Chondrocyte (in vitro differentiated cells): ENCODE results near the gene ARHGAP42. TPM values are rescaled to one million over a fixed set of nuclear protein-coding genes. Genes with fewer than 3 reads are reported as not detected.

Source experiments
- DNase-seq: peaks from one replicate; pipeline ENCODE4 v3.0.0; 2021; ENCODE audit warnings: mixed read lengths, low spot score
- H3K27ac Mint-ChIP-seq: one replicate; pipeline ENCODE4 v1.8.0; 2021; ENCODE audit warnings: mild to moderate bottlenecking, moderate library complexity, mixed read lengths; ENCODE audit not compliant: unreplicated experiment
- H3K27me3 Mint-ChIP-seq: 2 replicates; pipeline ENCODE4 v1.8.0; 2021; ENCODE audit warnings: low read depth, mixed read lengths
- H3K36me3 Mint-ChIP-seq: 2 replicates; pipeline ENCODE4 v1.8.0; 2021; ENCODE audit warnings: low read depth, mixed read lengths
- H3K4me1 Mint-ChIP-seq: 2 replicates; pipeline ENCODE4 v1.8.0; 2021; ENCODE audit warnings: low read depth, mild to moderate bottlenecking, mixed read lengths
- H3K4me3 Mint-ChIP-seq: one replicate; pipeline ENCODE4 v1.8.0; 2021; ENCODE audit warnings: mild to moderate bottlenecking, moderate library complexity, mixed read lengths; ENCODE audit not compliant: unreplicated experiment
- H3K9me3 Mint-ChIP-seq: 2 replicates; pipeline ENCODE4 v1.8.0; 2021; ENCODE audit warnings: low read depth, mixed read lengths
- CTCF ChIP-seq: fragments of 200-600 bp; sonication (generic); IDR thresholded peaks from 2 replicates; pipeline ENCODE4 v1.5.0; 2021; ENCODE audit warnings: antibody characterized with exemption, mild to moderate bottlenecking, moderate library complexity
- long read RNA-seq: library from polyadenylated mRNA; stranded (forward); transcript quantifications from one replicate; pipeline ENCODE4 v2.0.0, GENCODE V29; 2021
- total RNA-seq: library from RNA; stranded (reverse); gene quantifications from 3 replicates; pipeline ENCODE4 v1.2.1, GENCODE V29; 2021

Gene ARHGAP42
- total RNA-seq, result 15.0 to 16.1 TPM (median 15.1 TPM) in 3 replicates
- long read RNA-seq, full-length matches to known transcripts, result 20 of 22 reads
- long read RNA-seq, partial matches to known transcripts, result 1 of 22 reads
- long read RNA-seq, other reads (novel, unspliced or antisense), result 1 of 22 reads

GRCh38 chr11:100687054-100687629 lies at the start of gene ARHGAP42:
TSS of gene ARHGAP42 (plus strand) at chr11:100687288. CDS start at chr11:100687679, 391 bp downstream.
- no peaks in the 10 kb centered on the region for H3K27me3 Mint-ChIP-seq
- TF ChIP-seq CTCF, result no peak
- no peaks in the 10 kb centered on the region for H3K36me3 Mint-ChIP-seq
- H3K4me1 Mint-ChIP-seq, result peaks cover 55% of the 10 kb centered on the region
- DNase-seq, result no peak
- H3K27ac Mint-ChIP-seq, result peak within 1 kb of the TSS; percentile 94
- peak within 1 kb of the TSS; percentile 96 for H3K4me3 Mint-ChIP-seq
- H3K9me3 Mint-ChIP-seq, result no peaks in the 10 kb centered on the region

GRCh38 chr11:100637706-100638105 lies 49.4 kb upstream of the ARHGAP42 start:
- H3K4me3 Mint-ChIP-seq, result no peak overlapping the region
- no peak for DNase-seq
- no peak overlapping the region for H3K27ac Mint-ChIP-seq
- H3K4me1 Mint-ChIP-seq, result peaks cover 50% of the 10 kb centered on the region
- no peaks in the 10 kb centered on the region for H3K36me3 Mint-ChIP-seq
- H3K27me3 Mint-ChIP-seq, result no peaks in the 10 kb centered on the region
- H3K9me3 Mint-ChIP-seq, result no peaks in the 10 kb centered on the region
- TF ChIP-seq CTCF, result no peak

DNA sequence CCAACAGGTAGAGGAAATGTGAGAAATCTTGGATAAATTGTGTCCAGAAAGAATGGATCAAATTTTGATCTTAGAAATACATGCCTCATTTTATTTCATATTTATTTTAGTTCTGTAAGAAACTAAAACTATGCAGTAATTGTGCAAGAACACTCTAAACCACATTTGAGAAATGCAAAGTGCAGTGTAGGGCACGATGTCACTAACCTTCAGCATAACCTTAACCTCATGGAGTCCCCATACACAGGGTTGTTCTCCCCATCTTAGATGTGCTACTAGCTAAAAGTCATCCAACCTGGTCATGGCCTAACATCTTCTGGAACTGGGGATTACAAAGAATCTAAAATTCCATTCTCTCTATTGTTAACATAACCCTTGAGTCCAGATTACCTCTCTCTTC lies 48.4 kb upstream of the ARHGAP42 start:
- peaks cover 48% of the 10 kb centered on the region for H3K4me1 Mint-ChIP-seq
- H3K4me3 Mint-ChIP-seq, result no peak overlapping the region
- no peaks in the 10 kb centered on the region for H3K36me3 Mint-ChIP-seq
- H3K9me3 Mint-ChIP-seq, result no peaks in the 10 kb centered on the region
- H3K27ac Mint-ChIP-seq, result peak overlapping the region; percentile 74
- H3K27me3 Mint-ChIP-seq, result no peaks in the 10 kb centered on the region
- no peak for TF ChIP-seq CTCF
- DNase-seq, result no peak

GRCh38 chr11:100639140-100639539 lies 47.9 kb upstream of the ARHGAP42 start:
- no peak for TF ChIP-seq CTCF
- DNase-seq, result no peak
- Mint-ChIP-seq H3K4me1 (peaks cover 46% of the 10 kb centered on the region), H3K4me3 (peak overlapping the region; percentile 50), H3K9me3 (no peaks in the 10 kb centered on the region), H3K27ac (peak overlapping the region; percentile 74), H3K27me3 (no peaks in the 10 kb centered on the region), H3K36me3 (no peaks in the 10 kb centered on the region)

- peaks cover 47% of the 10 kb centered on the region for H3K4me1 Mint-ChIP-seq
- DNase-seq, result no peak
- no peaks in the 10 kb centered on the region for H3K9me3 Mint-ChIP-seq
- no peak overlapping the region for H3K27ac Mint-ChIP-seq
- no peak for TF ChIP-seq CTCF
- no peak overlapping the region for H3K4me3 Mint-ChIP-seq
- no peaks in the 10 kb centered on the region for H3K36me3 Mint-ChIP-seq
- H3K27me3 Mint-ChIP-seq, result no peaks in the 10 kb centered on the region
Measured at GRCh38 chr11:100640071-100640470, 47.0 kb upstream of the ARHGAP42 start.
